DMS 273 treated with DMSO at 0.1 percent for 48 hours (cell line): Measurements from ENCODE around the gene WDR7.

Experiments
- DNase-seq: peaks from one replicate; lab custom pipeline; 2025; lab: John Stamatoyannopoulos, UW

WDR7 gene

GRCh38 chr18:56722518-56722917 is 71.4 kb downstream of the WDR7 start:
- no peak for DNase-seq

GRCh38 chr18:56723068-56723467 is 71.9 kb downstream of the WDR7 start:
- DNase-seq, result no peak

DNA sequence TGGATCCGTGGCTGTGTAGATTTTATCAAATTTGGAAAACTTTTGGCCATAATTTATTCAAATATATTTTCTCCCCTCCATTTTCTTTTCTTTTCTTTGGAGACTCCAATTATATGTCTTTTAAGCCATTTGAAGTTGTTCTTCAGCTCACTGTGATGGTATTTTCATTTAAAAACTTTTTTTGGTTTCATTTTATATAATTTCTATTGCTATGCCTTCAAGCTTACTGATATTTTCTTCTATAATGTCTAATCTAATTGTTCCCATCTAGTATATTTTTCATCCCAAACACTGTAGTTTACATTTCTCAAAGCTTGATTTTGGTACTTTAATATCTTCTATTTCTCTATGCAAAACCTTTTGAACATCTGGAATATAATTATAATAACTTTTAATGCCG is 72.5 kb downstream of the WDR7 start:
- DNase-seq, result no peak

DNA sequence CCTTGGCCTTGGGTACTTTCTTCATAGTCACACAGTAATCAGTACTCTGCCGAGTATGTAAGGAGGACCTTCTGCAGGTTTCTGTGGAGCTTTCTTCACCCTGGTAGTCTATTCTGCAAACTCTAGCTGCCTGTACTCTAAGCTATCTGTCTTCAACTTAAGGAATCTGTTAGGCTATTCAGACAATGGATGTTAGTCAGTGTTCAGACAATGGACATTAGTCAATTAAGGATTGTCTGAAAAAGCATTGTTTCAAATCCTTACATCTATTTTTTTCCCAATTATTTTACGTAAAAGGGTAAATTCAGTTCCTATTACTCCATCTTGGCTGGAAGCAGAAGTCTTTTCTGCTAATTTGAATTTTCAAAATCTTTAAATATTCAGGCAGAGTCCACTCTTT is 75.7 kb downstream of the WDR7 start:
- DNase-seq, result no peak

DNA sequence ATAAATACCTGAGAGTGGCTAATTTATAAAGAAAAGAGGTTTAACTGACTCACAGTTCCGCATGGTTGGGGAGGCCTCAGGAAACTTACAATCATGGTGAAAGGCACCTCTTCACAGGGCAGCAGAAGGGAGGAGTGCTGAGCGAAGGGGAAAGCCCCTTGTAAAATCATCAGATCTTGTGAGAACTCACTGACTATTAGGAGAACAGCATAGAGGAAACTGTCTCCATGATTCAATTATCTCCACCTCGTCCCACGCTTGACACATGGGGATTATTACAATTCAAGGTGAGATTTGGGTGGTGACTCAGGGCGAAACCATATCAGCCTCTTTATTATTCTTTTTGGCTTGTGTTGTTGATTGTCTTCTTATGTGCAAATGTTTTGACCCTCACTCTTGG is 76.2 kb downstream of the WDR7 start:
- DNase-seq, result no peak

DNA sequence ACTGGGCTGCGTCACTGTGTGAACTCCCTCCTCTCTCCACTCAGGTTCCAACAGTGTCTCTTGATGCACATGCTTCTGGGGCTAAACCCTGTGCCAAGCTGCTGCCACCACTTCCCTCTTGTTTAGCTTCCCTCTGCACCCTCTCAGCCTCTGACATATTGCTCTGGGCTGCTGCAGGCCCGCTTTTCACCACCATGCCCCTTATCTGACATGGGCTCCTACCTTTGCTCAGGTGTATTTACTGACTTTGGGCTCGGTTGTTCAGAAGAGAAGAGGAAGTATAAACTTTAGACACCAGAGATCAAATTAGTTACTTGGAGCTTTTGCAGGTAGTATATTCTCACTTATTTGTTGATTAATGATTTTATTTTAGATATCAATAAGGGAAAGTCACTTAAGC is 77.6 kb downstream of the WDR7 start:
- no peak for DNase-seq

- DNase-seq, result no peak
These were observed 87.0 kb downstream of the WDR7 start for GRCh38 chr18:56738184-56738583.

GRCh38 chr18:56739731-56740130 is 88.6 kb downstream of the WDR7 start:
- DNase-seq, result no peak

DNA sequence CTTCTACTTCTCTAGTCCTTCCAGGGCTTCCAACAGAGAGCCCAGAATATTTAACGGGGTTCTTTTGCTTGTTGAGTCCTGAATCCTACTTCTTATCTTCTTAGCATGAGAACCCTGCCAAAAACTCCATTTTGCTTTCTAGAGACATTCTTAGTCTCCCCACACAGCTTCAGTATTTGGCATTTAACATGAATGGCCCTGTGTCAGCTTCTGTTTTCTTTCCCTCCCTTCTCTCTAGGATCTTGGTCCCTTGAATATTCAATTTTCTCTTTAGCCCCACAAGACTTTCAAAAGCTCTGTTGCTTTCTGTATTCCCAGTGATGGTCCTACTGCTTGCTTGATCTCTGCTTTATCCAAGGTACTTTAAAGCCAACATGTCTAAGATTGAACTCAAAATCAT is 89.5 kb downstream of the WDR7 start:
- no peak for DNase-seq

DNA sequence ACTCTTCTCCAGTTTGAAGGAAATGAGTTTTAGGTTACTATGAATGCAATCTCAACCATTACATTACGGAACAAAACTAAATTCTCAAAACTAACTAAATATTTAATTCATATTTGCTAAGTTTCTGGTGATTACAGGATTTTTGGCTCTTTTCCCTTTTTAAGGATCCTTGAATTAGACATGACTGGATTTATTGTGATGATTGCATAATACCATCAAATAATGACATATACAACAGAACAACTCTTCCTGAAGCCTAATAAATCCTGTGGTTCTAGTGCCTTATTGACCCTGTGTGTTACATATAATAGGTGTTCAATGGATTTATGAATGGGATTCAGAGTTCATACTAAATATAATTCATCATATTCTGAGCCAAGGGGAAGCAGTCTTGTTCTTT is 90.5 kb downstream of the WDR7 start:
- DNase-seq, result no peak

GRCh38 chr18:56743115-56743514 is 92.0 kb downstream of the WDR7 start:
- DNase-seq, result no peak

GRCh38 chr18:56747032-56747658 is 96.0 kb downstream of the WDR7 start:
- DNase-seq, result no peak

- no peak for DNase-seq
These were observed 96.7 kb downstream of the WDR7 start for GRCh38 chr18:56747857-56748256.

- DNase-seq, result peak; percentile 9
These were observed 97.6 kb downstream of the WDR7 start for GRCh38 chr18:56748698-56749268.

GRCh38 chr18:56756966-56757365 is 105.8 kb downstream of the WDR7 start:
- peak; percentile 75 for DNase-seq

DNA sequence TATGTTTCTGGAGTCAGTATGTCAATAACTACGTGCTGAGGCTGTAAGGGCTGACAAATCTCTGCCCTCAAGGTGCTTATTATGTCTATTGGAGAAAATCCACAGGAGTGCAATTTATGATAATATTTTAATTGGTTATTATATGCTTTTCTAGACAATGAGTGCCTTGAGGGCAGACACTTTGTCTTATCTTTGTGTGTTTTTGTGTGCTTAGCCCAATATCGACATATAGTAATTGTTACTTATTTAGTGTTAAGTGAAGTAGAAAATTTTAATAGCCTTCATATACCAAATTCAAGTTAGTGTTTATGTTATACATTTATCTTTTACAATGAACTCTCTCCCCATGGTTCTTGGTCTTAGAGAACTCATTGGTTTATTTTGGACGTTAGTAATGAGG is 118.9 kb downstream of the WDR7 start:
- no peak for DNase-seq

DNA sequence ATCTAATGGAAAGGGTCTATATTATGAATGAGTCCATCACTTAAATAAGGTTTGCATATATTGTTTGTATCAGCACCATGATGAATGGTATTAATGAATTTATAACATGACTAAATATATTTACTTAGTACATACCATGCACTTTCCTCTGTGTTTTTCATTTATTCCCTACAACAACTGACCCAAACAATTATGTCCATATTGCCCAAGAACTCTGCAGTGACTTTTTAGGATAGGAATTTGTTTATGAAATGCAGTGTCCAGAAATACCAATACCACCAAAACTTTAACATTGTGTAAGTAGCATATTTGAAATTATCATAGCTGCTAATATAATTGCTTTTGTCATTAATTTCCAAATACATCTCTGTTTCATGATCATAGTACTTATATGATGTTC is 119.7 kb downstream of the WDR7 start:
- no peak for DNase-seq

DNA sequence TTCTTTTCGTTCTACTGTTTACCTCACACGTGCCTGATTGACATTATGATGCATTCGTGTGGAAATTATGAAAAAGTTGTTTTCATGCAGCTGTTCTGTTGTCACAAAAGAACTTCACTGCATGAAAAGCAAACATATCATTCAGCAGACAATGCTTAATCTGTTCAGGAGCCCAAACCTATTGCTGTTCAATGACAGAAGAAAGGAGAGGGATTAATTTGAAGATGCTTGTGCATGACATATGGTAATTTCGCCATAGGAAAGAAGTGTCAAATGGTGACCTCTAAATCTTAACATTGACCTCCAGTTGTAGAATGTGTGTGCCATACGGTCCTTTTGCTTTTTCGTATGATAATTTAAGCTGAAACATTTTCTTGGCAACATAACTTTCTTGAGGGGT is 124.5 kb downstream of the WDR7 start:
- no peak for DNase-seq

- no peak for DNase-seq
These were observed 136.2 kb downstream of the WDR7 start for GRCh38 chr18:56787390-56787789.

- DNase-seq, result no peak
These were observed 138.1 kb downstream of the WDR7 start for GRCh38 chr18:56789004-56789888.

DNA sequence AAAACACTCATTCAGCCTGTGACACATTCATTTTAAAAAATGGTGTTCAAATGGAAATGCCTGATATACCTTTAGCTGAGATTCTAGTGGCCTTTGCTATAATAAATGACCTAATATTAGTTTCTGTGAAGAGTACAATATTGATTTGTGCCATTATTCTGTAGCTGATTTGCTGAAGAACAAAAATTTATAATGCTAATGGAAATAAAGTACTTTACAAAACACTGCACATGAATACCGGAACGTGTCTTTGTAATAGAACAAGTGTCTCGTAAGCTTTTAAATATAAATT is 138.7 kb downstream of the WDR7 start:
- DNase-seq, result no peak

DNA sequence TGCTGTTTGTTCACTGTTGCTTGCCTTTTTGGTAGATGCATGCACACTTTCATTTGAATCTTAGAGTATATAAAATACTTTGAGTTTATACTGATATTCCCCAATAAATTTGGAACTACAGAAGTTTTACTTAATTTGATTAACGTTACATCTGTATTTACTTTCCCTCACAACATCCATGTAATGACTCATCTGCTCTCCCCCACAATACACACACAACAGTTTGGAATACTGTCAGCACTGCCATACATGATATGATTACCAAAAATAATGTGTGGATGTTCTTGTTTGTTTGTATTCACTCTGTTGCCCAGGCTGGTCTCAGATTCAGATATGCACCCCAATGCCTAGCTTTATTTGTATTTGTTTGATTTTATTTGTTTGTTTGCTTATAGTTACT is 144.2 kb downstream of the WDR7 start:
- DNase-seq, result no peak

DNA sequence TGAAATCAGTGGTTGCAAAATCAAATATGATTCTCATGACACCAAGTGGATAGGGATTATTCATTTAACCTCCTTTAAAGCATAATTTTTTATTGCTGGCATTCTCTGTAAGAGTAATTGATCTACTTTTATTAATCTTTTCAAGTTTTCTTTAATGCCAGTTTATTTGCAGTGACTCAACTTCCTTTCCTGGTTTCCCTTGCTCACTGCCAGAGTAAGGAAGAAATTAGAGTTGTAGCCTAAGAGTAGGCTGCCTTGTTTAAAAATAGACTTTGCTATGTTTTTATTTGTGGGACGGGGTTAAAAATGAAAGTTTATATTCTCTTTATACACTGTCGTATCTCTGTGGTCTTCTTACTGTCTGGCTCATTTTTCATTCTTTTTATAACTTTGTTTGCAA is 148.6 kb downstream of the WDR7 start:
- no peak for DNase-seq

DNA sequence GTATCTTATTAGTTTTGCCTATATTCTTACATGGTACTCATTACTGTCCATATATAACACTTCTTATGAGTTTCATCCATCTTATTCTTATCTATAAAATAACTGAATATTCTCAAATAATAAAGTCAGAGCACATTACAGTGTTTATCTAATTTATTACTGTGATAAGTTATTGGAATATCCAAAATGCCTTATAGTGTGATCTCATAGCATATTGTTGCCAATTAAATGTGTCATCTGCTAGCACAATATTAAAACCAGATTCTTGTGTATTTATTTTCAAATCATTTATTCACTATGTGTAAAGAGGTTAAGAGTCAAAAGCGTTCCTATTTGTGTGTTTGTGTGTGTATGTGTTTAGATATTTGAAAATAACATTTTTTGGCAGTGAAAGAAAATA is 151.9 kb downstream of the WDR7 start:
- DNase-seq, result no peak
